Right lobe of liver (tissue), 4 donors: Measurements from ENCODE around the gene ADGRV1.

Experiments
- CTCF ChIP-seq, 4 donors: fragments of 200-600 bp in 3 of 4; fragments of 450-650 bp in 1 of 4; IDR thresholded peaks; one replicate each; pipeline versions ENCODE4 v1.5.1 to v1.8.0; 2016 to 2022; ENCODE audit warnings: antibody characterized with exemption in 4 of 4, mild to moderate bottlenecking in 2 of 4
- POLR2A ChIP-seq: fragments of 450-650 bp; IDR thresholded peaks from one replicate; pipeline ENCODE4 v1.6.1; 2017; ENCODE audit warnings: antibody characterized with exemption, mild to moderate bottlenecking
- donor health status: DM: no; HTN: no; CAD: no.
- donor health status: DM: no; HTN: no; CAD: no.
- donor health status: DM: no; HTN: yes; CAD: no.

- TF ChIP-seq CTCF (IDR thresholded peaks at IDR 0.05) (no peak), POLR2A (no peak)
Observed at GRCh38 chr5:91061946-91062562, 503.5 kb downstream of the ADGRV1 start.
